ENCODE results near the gene MINAR1.

MINAR1 gene

GRCh38 chr15:79454063-79454462 lies 21.9 kb downstream of the MINAR1 start:
- TF ChIP-seq, protein P1, sequence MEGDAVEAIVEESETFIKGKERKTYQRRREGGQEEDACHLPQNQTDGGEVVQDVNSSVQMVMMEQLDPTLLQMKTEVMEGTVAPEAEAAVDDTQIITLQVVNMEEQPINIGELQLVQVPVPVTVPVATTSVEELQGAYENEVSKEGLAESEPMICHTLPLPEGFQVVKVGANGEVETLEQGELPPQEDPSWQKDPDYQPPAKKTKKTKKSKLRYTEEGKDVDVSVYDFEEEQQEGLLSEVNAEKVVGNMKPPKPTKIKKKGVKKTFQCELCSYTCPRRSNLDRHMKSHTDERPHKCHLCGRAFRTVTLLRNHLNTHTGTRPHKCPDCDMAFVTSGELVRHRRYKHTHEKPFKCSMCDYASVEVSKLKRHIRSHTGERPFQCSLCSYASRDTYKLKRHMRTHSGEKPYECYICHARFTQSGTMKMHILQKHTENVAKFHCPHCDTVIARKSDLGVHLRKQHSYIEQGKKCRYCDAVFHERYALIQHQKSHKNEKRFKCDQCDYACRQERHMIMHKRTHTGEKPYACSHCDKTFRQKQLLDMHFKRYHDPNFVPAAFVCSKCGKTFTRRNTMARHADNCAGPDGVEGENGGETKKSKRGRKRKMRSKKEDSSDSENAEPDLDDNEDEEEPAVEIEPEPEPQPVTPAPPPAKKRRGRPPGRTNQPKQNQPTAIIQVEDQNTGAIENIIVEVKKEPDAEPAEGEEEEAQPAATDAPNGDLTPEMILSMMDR (IDR thresholded peaks at IDR 0.05; ENCODE audit: low read depth, low read length, missing control alignments): no peak
- Histone ChIP-seq H3K27me3 (replicated peaks) (no peaks in the 10 kb centered on the region), H3K27ac (no peak overlapping the region), H3K4me3 (ENCODE audit: low read depth, low read length) (no peak overlapping the region), H3K36me3 (replicated peaks) (no peaks in the 10 kb centered on the region)
- DNase-seq: no peak
- in situ Hi-C loops (cut with HindIII; ENCODE audit: low pct_ligation_motif_present, low sequenced_read_pairs): no loop called here

DNA sequence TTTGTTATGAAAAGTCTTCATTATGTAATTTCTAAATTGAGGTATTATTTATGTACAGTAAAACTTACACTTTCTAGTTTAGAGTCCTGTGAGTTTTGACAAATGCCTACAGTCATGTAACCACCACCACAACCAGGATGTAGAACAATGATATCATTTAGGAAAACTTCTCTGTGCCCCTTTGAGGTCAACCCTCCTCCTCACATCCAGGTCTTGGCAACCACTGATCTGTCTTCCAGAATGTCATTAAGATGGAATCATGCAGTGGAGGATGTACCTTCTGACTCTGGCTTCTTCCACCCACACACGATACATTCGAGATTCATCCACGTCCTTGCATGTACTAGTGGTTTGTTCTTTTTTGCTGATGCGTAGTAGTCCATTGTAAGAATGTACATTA lies 23.2 kb downstream of the MINAR1 start:
- TF ChIP-seq, protein P1 (IDR thresholded peaks at IDR 0.05; ENCODE audit: low read depth, low read length, missing control alignments): no peak
- Histone ChIP-seq H3K27ac (no peak overlapping the region), H3K36me3 (replicated peaks) (no peaks in the 10 kb centered on the region), H3K27me3 (replicated peaks) (no peaks in the 10 kb centered on the region), H3K4me3 (ENCODE audit: low read depth, low read length) (no peak overlapping the region)
- DNase-seq: no peak
- in situ Hi-C loops (cut with HindIII; ENCODE audit: low pct_ligation_motif_present, low sequenced_read_pairs): no loop called here

DNA sequence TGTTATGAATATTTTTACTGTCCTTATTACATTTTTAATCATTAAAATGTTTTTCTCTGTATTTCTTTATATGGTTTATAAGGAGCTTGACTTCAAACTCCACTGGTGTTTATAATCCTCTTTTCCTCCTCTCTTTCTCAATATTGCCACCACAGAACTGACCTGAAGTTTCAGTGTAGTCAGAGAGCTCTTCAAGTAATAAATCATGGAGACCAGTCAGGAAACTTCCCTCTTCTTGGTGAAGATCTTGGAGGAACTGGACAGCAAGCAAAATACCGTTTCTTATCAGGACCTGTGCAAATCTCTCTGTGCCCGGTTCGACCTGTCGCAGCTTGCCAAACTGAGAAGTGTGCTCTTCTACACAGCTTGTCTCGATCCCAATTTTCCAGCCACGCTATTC lies 23.8 kb downstream of the MINAR1 start:
- Histone ChIP-seq H3K4me3 (ENCODE audit: low read depth, low read length) (no peak overlapping the region), H3K27me3 (replicated peaks) (no peaks in the 10 kb centered on the region), H3K27ac (no peak overlapping the region), H3K36me3 (replicated peaks) (no peaks in the 10 kb centered on the region)
- TF ChIP-seq, protein P1 (IDR thresholded peaks at IDR 0.05; ENCODE audit: low read depth, low read length, missing control alignments): no peak
- in situ Hi-C loops (cut with HindIII; ENCODE audit: low pct_ligation_motif_present, low sequenced_read_pairs): no loop called here
- no peak for DNase-seq

DNA sequence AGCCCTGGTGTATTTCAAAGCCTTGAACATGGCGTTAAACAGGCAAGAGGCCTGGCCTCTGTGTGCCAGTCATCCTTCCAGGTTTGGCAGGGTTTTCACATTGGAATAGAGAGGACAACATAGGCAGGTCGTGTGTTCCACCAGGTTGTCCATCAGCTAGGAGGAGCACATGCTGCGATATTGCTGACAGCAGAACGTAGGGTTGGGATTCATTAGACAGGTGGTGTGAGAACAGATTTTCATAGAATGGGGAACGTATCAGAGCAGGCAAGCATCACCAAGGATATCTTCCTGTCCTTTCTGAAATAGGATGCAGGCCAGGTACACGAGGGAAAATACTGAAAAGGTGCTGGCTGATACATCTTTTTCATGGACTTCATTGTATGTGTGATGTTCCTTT lies 26.4 kb downstream of the MINAR1 start:
- Histone ChIP-seq H3K4me3 (ENCODE audit: low read depth, low read length) (no peak overlapping the region), H3K27me3 (replicated peaks) (no peaks in the 10 kb centered on the region), H3K27ac (no peak overlapping the region), H3K36me3 (replicated peaks) (no peaks in the 10 kb centered on the region)
- TF ChIP-seq, protein P1 (IDR thresholded peaks at IDR 0.05; ENCODE audit: low read depth, low read length, missing control alignments): no peak
- in situ Hi-C loops (cut with HindIII; ENCODE audit: low pct_ligation_motif_present, low sequenced_read_pairs): no loop called here
- DNase-seq: no peak

- TF ChIP-seq, protein P1 (IDR thresholded peaks at IDR 0.05; ENCODE audit: low read depth, low read length, missing control alignments): no peak
- no peaks in the 10 kb centered on the region for H3K27me3 ChIP-seq (replicated peaks)
- H3K27ac ChIP-seq: no peak overlapping the region
- H3K4me3 ChIP-seq (ENCODE audit: low read depth, low read length): no peak overlapping the region
- no peak for DNase-seq
- in situ Hi-C loops (cut with HindIII; ENCODE audit: low pct_ligation_motif_present, low sequenced_read_pairs): no loop called here
- no peaks in the 10 kb centered on the region for H3K36me3 ChIP-seq (replicated peaks)
Measured at GRCh38 chr15:79459666-79460065, 27.5 kb downstream of the MINAR1 start.

DNA sequence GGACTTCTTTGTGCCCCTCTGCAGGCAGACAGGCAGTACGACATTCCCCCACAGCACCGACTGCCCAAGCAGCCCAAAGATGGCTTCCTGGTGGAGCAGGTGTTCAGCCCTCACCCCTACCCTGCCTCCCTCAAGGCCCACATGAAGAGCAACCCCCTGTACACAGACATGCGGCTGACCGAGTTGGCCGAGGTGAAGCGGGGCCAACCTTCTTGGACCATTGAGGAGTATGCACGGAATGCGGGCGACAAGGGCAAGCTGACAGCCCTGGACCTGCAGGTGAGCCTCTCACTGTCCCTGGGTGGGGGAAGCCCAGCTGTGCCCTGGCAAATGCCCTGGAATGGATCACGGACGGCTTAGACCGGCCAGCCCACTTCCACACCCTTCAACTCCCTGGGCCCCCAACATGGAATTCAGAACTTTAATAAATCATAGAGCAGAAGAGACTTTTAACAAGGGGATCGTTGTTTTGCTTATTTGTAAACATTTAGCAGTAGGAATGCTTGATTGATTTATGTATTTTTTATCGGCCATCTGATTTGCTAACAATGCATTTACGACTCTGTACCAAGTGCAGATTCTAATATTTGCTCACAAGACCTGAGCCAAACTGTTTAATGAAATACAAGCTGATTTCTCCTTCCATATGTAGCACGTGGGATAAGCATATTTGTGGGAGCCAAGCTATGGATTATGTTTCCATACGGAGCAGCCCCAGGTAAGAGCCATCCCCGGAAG lies 31.1 kb downstream of the MINAR1 start:
- Histone ChIP-seq H3K27me3 (replicated peaks) (no peaks in the 10 kb centered on the region), H3K27ac (no peak overlapping the region), H3K4me3 (ENCODE audit: low read depth, low read length) (no peak overlapping the region), H3K36me3 (replicated peaks) (no peaks in the 10 kb centered on the region)
- in situ Hi-C loops (cut with HindIII; ENCODE audit: low pct_ligation_motif_present, low sequenced_read_pairs): no loop called here
- TF ChIP-seq, protein P1 (IDR thresholded peaks at IDR 0.05; ENCODE audit: low read depth, low read length, missing control alignments): no peak
- no peak for DNase-seq

All from brain microvascular endothelial cell (primary cell).